HG03460 (cell line): ENCODE data around the gene PODN.

Experiments used
- ATAC-seq: cut with Tn5 transposase; IDR thresholded peaks from one replicate; pipeline ENCODE4 v1.9.1; 2021; ENCODE audit not compliant: unreplicated experiment

PODN gene

DNA sequence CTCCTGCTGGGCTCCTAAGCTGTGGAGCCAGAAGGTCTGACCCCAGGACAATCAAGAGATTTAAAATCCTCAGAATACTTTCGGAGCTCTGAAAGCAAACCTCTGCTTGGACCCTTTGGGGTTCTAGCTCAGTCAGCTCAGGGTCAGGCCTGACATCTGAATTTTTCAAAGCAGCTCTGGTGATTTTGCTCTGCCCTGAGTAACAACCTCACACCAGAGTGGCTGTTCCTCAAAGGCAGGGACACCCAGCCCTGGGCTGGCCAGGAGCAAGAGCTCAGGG is 68.5 kb downstream of the PODN start:
- no peak for ATAC-seq

DNA sequence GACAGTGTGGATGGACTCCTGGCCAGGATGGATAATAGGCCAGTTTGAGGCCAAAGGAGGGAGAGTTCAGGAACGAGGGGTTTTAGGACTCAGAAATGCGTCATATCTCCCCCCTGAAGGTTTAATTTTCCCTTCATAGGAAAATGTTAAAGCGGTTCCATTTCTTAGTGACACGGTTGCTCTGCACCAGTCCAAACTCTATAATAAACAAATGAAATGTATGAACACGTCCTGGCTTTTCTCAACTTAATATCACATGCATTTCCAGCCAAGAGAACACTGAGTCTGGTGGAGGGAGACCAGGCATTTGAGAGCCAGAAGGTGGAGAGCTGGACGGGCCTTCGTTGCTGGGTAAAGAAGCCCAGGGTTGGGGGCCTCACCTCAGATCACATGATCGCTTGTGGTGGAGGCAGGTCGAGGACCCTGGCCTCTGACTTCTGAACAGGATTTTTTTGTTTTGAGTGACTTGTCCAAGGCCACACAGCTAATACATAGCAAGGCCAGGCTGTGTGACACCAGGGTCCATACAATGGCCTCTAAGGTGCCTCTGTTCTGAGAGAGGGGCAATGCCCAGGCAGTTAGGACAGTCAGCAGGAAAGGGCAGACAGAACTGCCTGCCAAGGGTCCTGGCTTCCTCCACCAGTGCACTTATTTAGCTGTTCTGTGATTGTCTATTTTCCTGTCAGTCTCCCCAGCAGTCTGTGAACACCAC is 69.0 kb downstream of the PODN start:
- ATAC-seq: no peak

DNA sequence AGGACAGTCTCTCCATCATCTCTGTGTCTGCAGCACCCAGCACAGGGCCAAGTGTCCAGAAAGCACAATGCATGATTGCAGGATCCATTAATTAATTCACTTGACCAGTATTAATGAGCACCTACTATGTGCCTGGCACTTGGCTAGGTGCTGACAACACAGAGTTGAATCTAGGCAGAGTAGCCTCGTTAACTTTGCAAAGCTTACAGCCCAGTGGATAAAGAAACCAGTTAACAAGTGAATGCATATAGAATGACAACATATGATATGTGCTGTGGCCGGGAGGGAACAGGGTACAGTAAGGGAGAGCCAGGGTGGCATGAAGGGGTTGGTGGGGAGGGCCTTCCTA is 69.6 kb downstream of the PODN start:
- no peak for ATAC-seq

DNA sequence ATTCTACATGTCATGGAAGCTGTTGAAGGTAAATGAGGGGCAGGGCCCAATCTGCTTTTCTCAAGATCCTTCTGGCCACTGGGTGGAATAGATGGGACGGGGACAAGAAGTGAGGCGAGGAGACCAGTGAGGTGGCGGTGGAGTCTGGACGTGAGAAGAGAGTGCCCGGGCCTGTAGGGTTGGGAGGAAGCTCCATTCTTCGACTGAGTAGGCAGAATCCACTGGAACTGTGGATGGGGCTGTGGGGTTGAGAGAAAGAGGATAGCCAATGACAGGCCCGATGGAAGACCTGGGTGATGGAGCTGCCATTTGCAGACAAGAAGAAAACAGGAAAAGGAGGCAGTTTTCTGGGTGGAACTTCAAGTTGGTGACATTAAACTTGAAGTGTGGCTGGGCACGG is 70.2 kb downstream of the PODN start:
- ATAC-seq: no peak

DNA sequence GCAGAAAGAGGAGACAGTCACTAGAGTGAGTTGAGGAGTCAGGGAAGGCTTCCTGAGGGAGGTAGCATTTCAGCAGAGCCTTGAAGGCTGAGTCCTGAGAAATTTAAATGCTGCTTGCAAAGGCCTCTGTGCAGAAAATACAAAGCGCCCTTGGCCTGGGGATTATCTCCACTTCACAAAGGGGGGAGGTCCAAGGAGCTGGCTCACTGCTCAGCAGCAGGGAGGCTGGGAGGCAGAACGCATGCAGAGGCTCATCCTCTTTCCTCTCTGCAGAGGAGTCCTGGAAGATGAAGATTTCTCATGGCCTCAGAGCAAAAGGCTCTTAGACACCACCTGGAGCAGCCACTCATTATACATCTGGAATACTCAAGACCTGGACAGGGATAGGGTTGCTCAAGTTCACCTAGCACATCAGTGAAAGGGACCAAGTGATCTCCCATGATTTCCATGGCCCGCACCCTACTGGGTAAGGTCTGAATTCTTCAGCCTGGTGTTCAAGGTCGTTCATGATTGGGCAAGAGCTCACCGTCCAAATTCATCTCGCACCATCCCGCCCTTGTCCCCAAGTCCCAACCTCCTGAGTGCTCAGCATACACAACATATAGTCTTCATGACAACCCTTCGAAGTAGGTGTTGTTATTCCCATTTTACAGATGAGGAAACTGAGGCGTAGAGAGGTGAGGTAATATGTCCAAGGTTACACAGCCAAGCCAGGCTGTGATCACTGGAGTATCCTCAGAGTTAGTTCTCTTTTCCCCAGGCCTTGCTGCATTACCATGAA is 71.4 kb downstream of the PODN start:
- ATAC-seq: no peak

DNA sequence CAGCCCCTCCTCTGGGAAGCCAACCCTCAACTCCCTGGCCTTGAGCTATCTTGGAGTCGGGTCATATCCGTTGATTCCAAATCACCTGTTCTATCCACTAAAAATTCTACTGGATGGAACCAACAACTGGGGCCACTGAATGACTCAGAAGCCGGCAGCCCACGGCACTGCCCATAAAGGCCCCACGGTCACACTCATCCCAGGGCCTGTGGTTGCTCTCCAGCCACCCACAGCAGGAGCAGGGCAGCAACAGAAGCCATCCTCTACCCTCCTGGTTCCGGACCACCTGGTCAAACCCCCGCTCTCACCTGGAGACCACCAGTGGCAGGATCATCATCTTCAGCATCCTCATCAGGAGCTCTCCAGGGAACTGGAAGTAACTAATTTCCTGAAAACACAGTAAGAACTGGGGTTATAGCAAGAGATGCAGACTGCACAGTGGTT is 72.1 kb downstream of the PODN start:
- no peak for ATAC-seq
